ENCODE data around the gene FCER1A. TPM values are rescaled to one million over a fixed set of nuclear protein-coding genes. Genes with fewer than 3 reads are reported as not detected.

Gene FCER1A
- total and polyA plus RNA-seq, 9 of the 15 experiments (the other 6 are each of a cell fraction or from before 2014, with no cell fraction given) = 0.04 TPM; not detected in 8

GRCh38 chr1:159266832-159267231 is 35.3 kb upstream of the FCER1A start (continued):
- TF ChIP-seq ESRRB (CRISPR knock-in tag; IDR thresholded peaks at IDR 0.05; ENCODE audit: borderline replicate concordance) (no peak), MNT (conservative IDR thresholded peaks at IDR 0.05) (no peak), TRIM25 (IDR thresholded peaks at IDR 0.05; ENCODE audit: borderline replicate concordance) (no peak), NR2F6 (CRISPR knock-in tag; IDR thresholded peaks at IDR 0.05) (no peak), RNF219 (CRISPR knock-in tag; IDR thresholded peaks at IDR 0.05) (no peak), TEAD1 (CRISPR knock-in tag; IDR thresholded peaks at IDR 0.05) (no peak), ZSCAN32 (CRISPR knock-in tag; IDR thresholded peaks at IDR 0.05) (no peak), ZNF311 (CRISPR knock-in tag; IDR thresholded peaks at IDR 0.05) (peak; percentile 49; the same call in 1 of the 2 replicates), OTX1 (CRISPR knock-in tag; IDR thresholded peaks at IDR 0.05) (no peak), NONO (IDR thresholded peaks at IDR 0.05; ENCODE audit: low read depth in 2 of 2, low read length in 1 of 2) (no peak), ARID1B (IDR thresholded peaks at IDR 0.05) (peak; percentile 81), ZNF121 (CRISPR knock-in tag; conservative IDR thresholded peaks at IDR 0.05) (no peak), SIX5 (IDR thresholded peaks at IDR 0.05; ENCODE audit: borderline replicate concordance in 1 of 2, insufficient read depth in 1 of 2, low read depth in 1 of 2, low read length in 2 of 2) (no peak), SMC3 (conservative IDR thresholded peaks at IDR 0.05; ENCODE audit: insufficient read depth, low read depth, low read length) (no peak), E2F1 (CRISPR knock-in tag; IDR thresholded peaks at IDR 0.05) (no peak), EP300 (IDR thresholded peaks at IDR 0.05; ENCODE audit: low read length) (peak; percentile 36; the same call in 1 of the 2 replicates), MCM5 (IDR thresholded peaks at IDR 0.05; ENCODE audit: low read depth) (no peak), ZNF780A (CRISPR knock-in tag; IDR thresholded peaks at IDR 0.05) (no peak), NELFE (IDR thresholded peaks at IDR 0.05; ENCODE audit: insufficient read depth, insufficient read length) (no peak), UBTF (IDR thresholded peaks at IDR 0.05; ENCODE audit: borderline replicate concordance in 1 of 2, low read depth in 2 of 2, low read length in 2 of 2) (no peak)
